GM21737 (cell line): ENCODE data around the gene RITA1.

Experiments
- ATAC-seq: cut with Tn5 transposase; IDR thresholded peaks from one replicate; pipeline ENCODE4 v1.9.1; 2021; ENCODE audit warnings: mild to moderate bottlenecking, moderate library complexity; ENCODE audit not compliant: unreplicated experiment

The RITA1 gene

GRCh38 chr12:113241191-113242025 is 55.9 kb downstream of the RITA1 start:
- no peak for ATAC-seq
